C4-2B (cell line): ENCODE measurements around the gene DCXR.

ENCODE experiments used
- H3K27ac ChIP-seq: fragments of 450-650 bp; 2 replicates; pipeline ENCODE4 v1.5.1; 2017
- ZFX ChIP-seq: fragments of 450-650 bp; IDR thresholded peaks from 2 replicates; pipeline ENCODE4 v1.6.1; 2017
- TF ChIP-seq, protein P1 (sequence below): fragments of 450-650 bp; conservative IDR thresholded peaks from 2 replicates; pipeline ENCODE4 v1.5.1; 2017; ENCODE audit warnings: mild to moderate bottlenecking

DCXR gene

DNA sequence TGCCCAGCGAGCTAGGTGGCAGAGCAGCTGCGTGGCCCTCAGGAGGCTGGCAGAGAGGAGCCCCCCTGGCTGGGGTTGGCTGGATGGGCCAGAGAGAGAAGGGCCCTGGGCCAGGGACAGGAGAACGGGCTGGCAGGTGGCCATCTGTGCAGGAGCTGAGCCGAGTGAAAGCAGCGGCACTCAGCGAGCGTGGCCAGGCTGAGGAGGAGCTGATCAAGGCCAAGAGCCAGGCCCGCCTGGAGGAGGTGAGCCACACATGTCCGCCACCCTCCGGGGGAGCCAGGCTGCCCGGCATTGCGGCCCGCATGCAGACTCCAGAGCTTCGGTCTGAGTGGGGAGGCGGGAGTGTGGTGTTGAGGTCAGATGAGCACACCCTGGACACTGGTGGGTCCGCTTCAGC lies 8.1 kb downstream of the DCXR start:
- TF ChIP-seq ZFX, result no peak
- TF ChIP-seq, protein P1, sequence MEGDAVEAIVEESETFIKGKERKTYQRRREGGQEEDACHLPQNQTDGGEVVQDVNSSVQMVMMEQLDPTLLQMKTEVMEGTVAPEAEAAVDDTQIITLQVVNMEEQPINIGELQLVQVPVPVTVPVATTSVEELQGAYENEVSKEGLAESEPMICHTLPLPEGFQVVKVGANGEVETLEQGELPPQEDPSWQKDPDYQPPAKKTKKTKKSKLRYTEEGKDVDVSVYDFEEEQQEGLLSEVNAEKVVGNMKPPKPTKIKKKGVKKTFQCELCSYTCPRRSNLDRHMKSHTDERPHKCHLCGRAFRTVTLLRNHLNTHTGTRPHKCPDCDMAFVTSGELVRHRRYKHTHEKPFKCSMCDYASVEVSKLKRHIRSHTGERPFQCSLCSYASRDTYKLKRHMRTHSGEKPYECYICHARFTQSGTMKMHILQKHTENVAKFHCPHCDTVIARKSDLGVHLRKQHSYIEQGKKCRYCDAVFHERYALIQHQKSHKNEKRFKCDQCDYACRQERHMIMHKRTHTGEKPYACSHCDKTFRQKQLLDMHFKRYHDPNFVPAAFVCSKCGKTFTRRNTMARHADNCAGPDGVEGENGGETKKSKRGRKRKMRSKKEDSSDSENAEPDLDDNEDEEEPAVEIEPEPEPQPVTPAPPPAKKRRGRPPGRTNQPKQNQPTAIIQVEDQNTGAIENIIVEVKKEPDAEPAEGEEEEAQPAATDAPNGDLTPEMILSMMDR, result no peak
- H3K27ac ChIP-seq, result peak overlapping the region; percentile 97

DNA sequence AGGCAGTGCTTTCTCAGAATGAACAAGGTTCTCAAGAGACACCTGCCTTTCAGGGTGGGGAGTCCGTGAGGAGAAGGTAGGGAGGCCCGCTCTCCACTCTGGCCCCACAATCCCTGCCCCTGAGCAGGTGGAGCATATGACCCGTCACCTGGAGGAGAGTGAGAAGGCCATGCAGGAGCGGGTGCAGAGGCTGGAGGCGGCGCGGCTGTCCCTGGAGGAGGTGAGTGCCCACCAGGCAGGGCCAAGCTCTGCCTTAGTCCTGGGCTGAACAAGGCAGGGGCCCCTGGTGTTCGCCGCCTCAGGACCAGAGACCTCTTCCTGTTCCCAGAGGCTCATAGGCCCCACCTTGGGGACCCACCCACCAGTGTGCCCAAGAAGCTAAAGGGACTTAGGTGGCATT lies 8.5 kb downstream of the DCXR start:
- H3K27ac ChIP-seq, result peak overlapping the region; percentile 97
- TF ChIP-seq, protein P1, result no peak
- TF ChIP-seq ZFX, result no peak

DNA sequence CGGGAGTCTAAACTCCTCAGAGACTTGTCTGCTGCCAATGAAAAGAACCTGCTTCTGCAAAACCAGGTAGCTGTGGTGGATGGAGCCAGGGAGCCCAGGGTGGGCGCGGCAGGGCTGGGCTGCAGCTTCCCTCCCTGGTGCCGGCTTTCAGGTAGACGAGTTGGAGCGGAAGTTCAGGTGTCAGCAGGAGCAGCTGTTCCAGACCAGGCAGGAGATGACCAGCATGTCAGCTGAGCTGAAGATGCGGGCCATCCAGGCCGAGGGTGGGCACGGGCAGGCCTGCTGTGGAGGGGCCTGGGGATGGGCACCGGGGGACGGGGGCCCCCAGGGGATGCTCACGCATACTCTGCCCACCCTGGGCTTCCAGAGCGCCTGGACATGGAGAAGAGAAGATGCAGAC lies 9.3 kb downstream of the DCXR start:
- TF ChIP-seq, protein P1, result no peak
- no peak for TF ChIP-seq ZFX
- H3K27ac ChIP-seq, result no peak overlapping the region; the same call in 1 of the 2 replicates

DNA sequence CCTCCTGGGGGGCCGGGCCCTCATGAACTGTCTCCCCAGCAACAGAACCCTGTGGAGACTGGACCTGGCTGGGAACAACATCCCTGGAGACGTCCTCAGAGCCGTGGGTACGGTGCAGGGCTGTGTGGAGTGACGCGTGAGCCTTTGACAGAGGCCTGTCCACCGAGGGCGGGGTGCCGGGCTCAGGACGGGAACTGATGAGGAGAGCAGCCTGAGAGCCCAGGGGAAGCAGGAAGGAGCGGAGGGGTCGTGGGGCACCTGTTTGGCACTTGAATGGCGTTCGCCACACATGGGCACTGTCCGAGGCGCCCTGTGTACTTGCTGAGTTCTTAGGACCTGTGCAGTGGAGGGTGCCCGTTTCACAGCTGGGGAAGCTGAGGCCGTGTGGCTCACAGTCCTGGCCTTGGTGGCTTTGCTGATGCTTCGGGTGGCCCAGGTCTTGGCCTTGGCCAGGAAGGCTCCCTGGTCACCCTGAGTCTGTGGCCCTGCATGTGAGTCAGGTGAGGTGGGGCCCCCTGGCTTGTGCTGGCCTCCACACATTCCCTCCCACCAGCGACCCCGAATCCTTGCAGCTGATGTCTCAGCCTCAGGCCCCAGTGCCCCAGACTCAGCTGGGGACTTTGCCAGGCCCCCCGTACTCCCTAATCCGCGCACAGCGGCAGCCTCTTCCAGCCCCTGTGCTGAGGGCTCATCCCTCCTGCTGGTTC lies 11.9 kb downstream of the DCXR start:
- no peak overlapping the region; the same call in 1 of the 2 replicates for H3K27ac ChIP-seq
- TF ChIP-seq, protein P1, result no peak
- no peak for TF ChIP-seq ZFX

DNA sequence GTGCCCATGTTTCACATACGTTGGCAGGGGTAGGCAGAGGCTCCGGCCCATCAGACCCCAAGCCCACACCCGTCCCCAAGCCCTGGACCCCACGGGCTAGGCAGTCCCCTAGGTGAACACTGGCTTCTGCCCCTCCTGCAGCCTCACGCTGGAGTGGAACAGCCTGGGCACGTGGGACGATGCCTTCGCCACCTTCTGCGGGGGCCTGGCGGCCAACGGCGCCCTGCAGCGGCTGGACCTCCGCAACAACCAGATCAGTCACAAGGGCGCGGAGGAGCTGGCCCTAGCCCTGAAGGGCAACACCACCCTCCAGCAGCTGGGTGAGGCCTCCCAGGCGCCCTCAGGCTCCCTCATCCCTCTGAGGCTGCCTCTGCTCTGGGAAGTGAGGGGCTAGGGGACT lies 12.6 kb downstream of the DCXR start:
- no peak for TF ChIP-seq ZFX
- TF ChIP-seq, protein P1, result no peak
- peak overlapping the region; percentile 99; the same call in 1 of the 2 replicates for H3K27ac ChIP-seq

DNA sequence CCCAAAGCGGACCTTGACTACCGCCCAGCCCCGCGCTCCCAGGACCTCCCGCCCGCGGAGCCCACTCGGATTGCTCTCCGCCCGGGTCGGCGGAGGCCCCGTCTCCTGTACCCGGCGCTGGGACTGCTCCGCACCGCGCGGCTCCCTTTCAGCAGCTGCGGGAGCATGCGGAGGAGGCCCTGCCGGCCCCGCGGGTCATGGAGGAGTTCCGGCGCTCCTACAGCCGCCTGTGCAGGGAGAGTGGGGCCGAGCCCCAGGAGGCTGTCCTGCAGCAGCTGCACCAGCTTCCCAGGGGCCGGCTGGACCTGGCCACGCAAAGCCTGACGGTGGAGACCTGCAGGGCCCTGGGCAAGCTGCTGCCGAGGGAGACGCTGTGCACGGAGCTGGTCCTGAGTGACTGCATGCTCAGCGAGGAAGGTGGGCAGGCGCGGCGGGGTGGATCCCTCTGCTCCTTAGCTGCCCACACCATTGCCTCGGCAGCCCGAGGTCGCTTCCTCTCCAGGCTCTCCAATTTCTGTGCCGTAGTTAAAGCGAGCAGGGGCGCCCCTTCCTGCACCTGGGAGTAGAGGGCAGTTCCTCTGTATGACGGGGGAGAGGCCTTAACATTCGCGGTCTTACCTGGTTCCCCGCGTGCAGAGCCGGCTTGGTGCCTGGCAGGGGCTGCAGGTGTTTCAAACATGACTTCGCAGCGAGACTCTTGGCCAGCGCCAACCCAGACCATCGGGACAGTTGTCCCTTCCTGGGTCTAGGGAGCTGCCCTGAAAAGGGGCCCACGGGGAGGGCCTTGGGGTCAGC lies 13.9 kb downstream of the DCXR start:
- TF ChIP-seq, protein P1, result no peak
- TF ChIP-seq ZFX, result peak; percentile 81
- peak overlapping the region; percentile 99 for H3K27ac ChIP-seq

DNA sequence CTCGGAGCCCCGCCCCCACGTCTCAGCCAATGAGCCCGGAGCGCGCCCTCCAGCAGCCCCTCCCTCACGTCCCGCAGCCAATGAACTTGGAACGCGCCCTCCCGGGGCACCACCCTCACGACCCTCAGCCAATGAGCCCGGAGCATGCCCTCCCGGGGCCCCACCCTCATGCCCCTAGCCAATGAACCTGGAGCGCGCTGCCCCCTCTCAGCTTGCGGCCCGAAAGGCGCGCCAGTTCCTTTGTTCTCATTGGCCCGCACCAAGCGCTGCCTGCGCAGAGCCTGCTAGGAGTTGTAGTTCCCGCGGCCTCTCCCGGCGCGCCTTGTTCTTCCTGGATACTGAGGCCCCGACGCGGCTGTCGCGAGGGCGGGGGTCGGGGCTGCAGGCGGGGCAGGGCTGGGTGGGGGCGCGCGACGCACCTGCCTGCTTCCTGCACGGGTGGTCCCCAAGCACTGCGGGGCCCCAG lies 14.5 kb downstream of the DCXR start, which contains the start of gene LRRC45:
Gene LRRC45 (plus strand): TSS at position 325 of the 466 bp plus-strand sequence. CDS start 339 bp downstream, outside the sequence.
- H3K27ac ChIP-seq, result peak within 1 kb of the TSS; percentile 99
- TF ChIP-seq, protein P1, result no peak
- TF ChIP-seq ZFX, result no peak
